Left ventricle myocardium superior (tissue), 1 donor: ENCODE results near the gene SKI. TPM values are rescaled to one million over a fixed set of nuclear protein-coding genes. Genes with fewer than 3 reads are reported as not detected.

Source experiments
- ATAC-seq: fragments of 200-7000 bp; cut with Tn5 transposase; one replicate; pipeline ENCODE4 v1.9.1; 2020; ENCODE audit warnings: mild to moderate bottlenecking, moderate library complexity
- DNase-seq: peaks from one replicate; pipeline ENCODE4 v3.0.0-alpha.2; 2020
- intact Hi-C: fragments of 100-400 bp; cut with micrococcal nuclease; formaldehyde crosslinking; loops from one replicate; pipeline ENCODE4 v1.11.0; 2022
- long read RNA-seq: library from polyadenylated mRNA; unstranded; transcript quantifications from one replicate; pipeline ENCODE4 v2.0.0, GENCODE V29; 2021
- total RNA-seq: library from RNA; stranded (reverse); fragmentation: NEBNext Ultra II Directional; extraction: Animal tissue kit (Norgen Biotek cat#: 25700); gene quantifications from one replicate; pipeline ENCODE4 v1.2.1, GENCODE V29; 2021
- donor health status: DM: no; HTN: yes; CAD: no; lungs with severe emphysema.

SKI gene
- total RNA-seq = 35.3 TPM
- long read RNA-seq, partial matches to known transcripts = 1 of 13 reads
- long read RNA-seq, other reads (novel, unspliced or antisense) = 12 of 13 reads

- intact Hi-C loops = no loop called here
- ATAC-seq (no peak), DNase-seq (peak; percentile 34)
Observed at GRCh38 chr1:2228157-2228594, at the start of gene SKI. SKI (plus strand) TSS chr1:2228319; CDS start chr1:2228767, 448 bp downstream.

GRCh38 chr1:2178875-2179274, 49.2 kb upstream of the SKI start:
- DNase-seq (no peak), ATAC-seq (no peak)
- intact Hi-C loops = no loop called here

- ATAC-seq (no peak), DNase-seq (no peak)
- intact Hi-C loops = no loop called here
Observed at GRCh38 chr1:2179283-2180013, 48.7 kb upstream of the SKI start.

- ATAC-seq = no peak
- intact Hi-C loops = no loop called here
- no peak for DNase-seq
Observed at GRCh38 chr1:2180297-2181245, 47.5 kb upstream of the SKI start.

- no peak for ATAC-seq
- intact Hi-C loops = no loop called here
- DNase-seq = no peak
Observed at GRCh38 chr1:2181271-2181670, 46.8 kb upstream of the SKI start.

- no peak for DNase-seq
- no peak for ATAC-seq
- intact Hi-C loops = no loop called here
Observed at GRCh38 chr1:2181752-2182151, 46.4 kb upstream of the SKI start.

- intact Hi-C loops = no loop called here
- DNase-seq (no peak), ATAC-seq (no peak)
Observed at GRCh38 chr1:2182376-2182775, 45.7 kb upstream of the SKI start.

- ATAC-seq (no peak), DNase-seq (no peak)
- intact Hi-C loops = no loop called here
Observed at GRCh38 chr1:2183937-2184334, 44.2 kb upstream of the SKI start.

- intact Hi-C loops = no loop called here
- DNase-seq (no peak), ATAC-seq (no peak)
Observed at GRCh38 chr1:2184531-2184930, 43.6 kb upstream of the SKI start.

GRCh38 chr1:2184934-2185333, 43.2 kb upstream of the SKI start:
- ATAC-seq = no peak
- intact Hi-C loops = no loop called here
- no peak for DNase-seq

GRCh38 chr1:2185880-2186855, 42.0 kb upstream of the SKI start:
- ATAC-seq (no peak), DNase-seq (no peak)
- intact Hi-C loops = no loop called here

GRCh38 chr1:2186901-2187300, 41.2 kb upstream of the SKI start:
- intact Hi-C loops = no loop called here
- no peak for ATAC-seq
- DNase-seq = no peak

GRCh38 chr1:2187619-2188018, 40.5 kb upstream of the SKI start:
- DNase-seq (peak; percentile 35), ATAC-seq (no peak)
- intact Hi-C loops = no loop called here

GRCh38 chr1:2188336-2188735, 39.8 kb upstream of the SKI start:
- DNase-seq (peak; percentile 30), ATAC-seq (no peak)
- intact Hi-C loops = no loop called here

GRCh38 chr1:2189459-2190425, 38.4 kb upstream of the SKI start:
- DNase-seq (peak; percentile 97), ATAC-seq (peak; percentile 92)
- intact Hi-C loops = no loop called here

GRCh38 chr1:2190491-2190976, 37.6 kb upstream of the SKI start:
- intact Hi-C loops = no loop called here
- ATAC-seq (peak; percentile 1), DNase-seq (peak; percentile 65)

GRCh38 chr1:2192031-2192995, 35.8 kb upstream of the SKI start:
- DNase-seq (peak; percentile 37), ATAC-seq (no peak)

More at GRCh38 chr1:2192031-2192995, 35.8 kb upstream of the SKI start:
- intact Hi-C loops = no loop called here
